SIG-M5 treated with dmso at 0.1 percent for 504 hours (cell line): ENCODE measurements around the gene SYT15.
"Not testable (repeated sequence)": the region's sequence is repeated elsewhere in the genome, so short reads cannot be mapped to it uniquely, and the experiment has no call there.

Experiments
- DNase-seq: peaks from one replicate; lab custom pipeline; 2025; ENCODE audit not compliant: unreplicated experiment; lab: John Stamatoyannopoulos, UW

The SYT15 gene

GRCh38 chr10:46588221-46588620, 9.3 kb downstream of the SYT15 start:
- not testable (repeated sequence) for DNase-seq

GRCh38 chr10:46589589-46589988, 10.7 kb downstream of the SYT15 start:
- DNase-seq: not testable (repeated sequence)

GRCh38 chr10:46591053-46591452, 12.1 kb downstream of the SYT15 start:
- DNase-seq: not testable (repeated sequence)

GRCh38 chr10:46593307-46593706, 14.4 kb downstream of the SYT15 start:
- not testable (repeated sequence) for DNase-seq

- not testable (repeated sequence) for DNase-seq
Measured at GRCh38 chr10:46594453-46595063, 15.6 kb downstream of the SYT15 start.

GRCh38 chr10:46596570-46596969, 17.6 kb downstream of the SYT15 start:
- not testable (repeated sequence) for DNase-seq

GRCh38 chr10:46597616-46598246, 18.8 kb downstream of the SYT15 start:
- DNase-seq: not testable (repeated sequence)

GRCh38 chr10:46600516-46600915, 21.6 kb downstream of the SYT15 start:
- DNase-seq: not testable (repeated sequence)

GRCh38 chr10:46615540-46615939, 36.6 kb downstream of the SYT15 start:
- DNase-seq: not testable (repeated sequence)

GRCh38 chr10:46616227-46616626, 37.3 kb downstream of the SYT15 start:
- not testable (repeated sequence) for DNase-seq

- DNase-seq: not testable (repeated sequence)
Measured at GRCh38 chr10:46617134-46617533, 38.2 kb downstream of the SYT15 start.

- not testable (repeated sequence) for DNase-seq
Measured at GRCh38 chr10:46617913-46618312, 39.0 kb downstream of the SYT15 start.

- DNase-seq: not testable (repeated sequence)
Measured at GRCh38 chr10:46623899-46624654, 45.1 kb downstream of the SYT15 start.

- DNase-seq: not testable (repeated sequence)
Measured at GRCh38 chr10:46629805-46630204, 50.9 kb downstream of the SYT15 start.

GRCh38 chr10:46630816-46631215, 51.9 kb downstream of the SYT15 start:
- not testable (repeated sequence) for DNase-seq

GRCh38 chr10:46631683-46632082, 52.8 kb downstream of the SYT15 start:
- not testable (repeated sequence) for DNase-seq

GRCh38 chr10:46634698-46635097, 55.8 kb downstream of the SYT15 start:
- DNase-seq: not testable (repeated sequence)

GRCh38 chr10:46635364-46635959, 56.5 kb downstream of the SYT15 start:
- DNase-seq: not testable (repeated sequence)

GRCh38 chr10:46640005-46640404, 61.1 kb downstream of the SYT15 start:
- not testable (repeated sequence) for DNase-seq
